GM12891 (cell line): ENCODE results near the gene GAB1.

ENCODE experiments used
- DNase-seq: peaks from one replicate; pipeline ENCODE4 v3.0.0; 2011; ENCODE audit warnings: low spot score; ENCODE audit not compliant: insufficient read length
- FAIRE-seq: peaks from 2 replicates; lab custom pipeline; 2011; peaks lifted over from hg19 to GRCh38; lab: Jason Lieb, UNC
- PAX5 ChIP-seq: IDR thresholded peaks from 2 replicates; pipeline ENCODE4 v1.6.1; 2011; ENCODE audit warnings: low read length, moderate library complexity, mild to moderate bottlenecking; ENCODE audit not compliant: insufficient read depth, severe bottlenecking
- POLR2A ChIP-seq: IDR thresholded peaks from 2 replicates; pipeline ENCODE4 v1.6.1; 2011; ENCODE audit warnings: low read depth, low read length, control low read depth
- POLR2AphosphoS5 ChIP-seq: IDR thresholded peaks from 2 replicates; pipeline ENCODE4 v1.6.1; 2011; ENCODE audit warnings: low read depth, low read length, control low read depth
- POU2F2 ChIP-seq: IDR thresholded peaks from 2 replicates; pipeline ENCODE4 v1.6.1; 2011; ENCODE audit warnings: low read depth, mild to moderate bottlenecking, control low read depth, low read length, moderate library complexity
- SPI1 ChIP-seq: IDR thresholded peaks from 2 replicates; pipeline ENCODE4 v1.6.1; 2011; ENCODE audit warnings: low read depth, low read length, control low read depth
- TAF1 ChIP-seq: IDR thresholded peaks from 2 replicates; pipeline ENCODE4 v1.6.1; 2011; ENCODE audit warnings: low read depth, low read length, control low read depth

Gene GAB1

GRCh38 chr4:143451186-143451585 is 114.5 kb downstream of the GAB1 start:
- no peak for FAIRE-seq
- no peak for DNase-seq
- TF ChIP-seq POLR2A (no peak), SPI1 (no peak), POLR2AphosphoS5 (no peak), TAF1 (no peak), POU2F2 (no peak), PAX5 (no peak)

GRCh38 chr4:143455211-143455610 is 118.5 kb downstream of the GAB1 start:
- no peak for FAIRE-seq
- no peak for DNase-seq
- TF ChIP-seq POLR2AphosphoS5 (no peak), POLR2A (no peak), PAX5 (no peak), TAF1 (no peak)

- FAIRE-seq (no peak), DNase-seq (no peak)
- TF ChIP-seq POLR2AphosphoS5 = no peak
- no peak for TF ChIP-seq SPI1
- TF ChIP-seq PAX5 = no peak
- TF ChIP-seq POU2F2 = no peak
- no peak for TF ChIP-seq TAF1
These were observed 122.3 kb downstream of the GAB1 start for GRCh38 chr4:143458966-143459365.

GRCh38 chr4:143473334-143474126 is 136.9 kb downstream of the GAB1 start:
- DNase-seq (no peak), FAIRE-seq (no peak)
- TF ChIP-seq POLR2AphosphoS5 (no peak), POLR2A (no peak), POU2F2 (no peak), SPI1 (no peak), TAF1 (no peak), PAX5 (no peak)

- FAIRE-seq (no peak), DNase-seq (no peak)
- TF ChIP-seq TAF1 (no peak), POLR2A (no peak), PAX5 (no peak), SPI1 (no peak), POU2F2 (no peak), POLR2AphosphoS5 (no peak)
These were observed 140.8 kb downstream of the GAB1 start for GRCh38 chr4:143477487-143477886.

GRCh38 chr4:143481361-143481760 is 144.7 kb downstream of the GAB1 start:
- no peak for TF ChIP-seq PAX5
- TF ChIP-seq POLR2AphosphoS5 = no peak
- TF ChIP-seq TAF1 = no peak
- TF ChIP-seq POU2F2 = no peak
- TF ChIP-seq SPI1 = no peak
- no peak for TF ChIP-seq POLR2A
- FAIRE-seq = no peak
- DNase-seq = no peak

GRCh38 chr4:143482840-143483239 is 146.2 kb downstream of the GAB1 start:
- FAIRE-seq (peak; percentile 61), DNase-seq (peak; percentile 12)
- TF ChIP-seq POLR2AphosphoS5 (no peak), PAX5 (no peak), SPI1 (no peak), POU2F2 (no peak), TAF1 (no peak)

GRCh38 chr4:143486314-143486713 is 149.6 kb downstream of the GAB1 start:
- FAIRE-seq (no peak), DNase-seq (no peak)
- no peak for TF ChIP-seq POU2F2
- TF ChIP-seq POLR2AphosphoS5 = no peak
- no peak for TF ChIP-seq TAF1
- TF ChIP-seq POLR2A = no peak
- TF ChIP-seq SPI1 = no peak
- TF ChIP-seq PAX5 = no peak

- TF ChIP-seq POU2F2 = no peak
- no peak for TF ChIP-seq PAX5
- no peak for TF ChIP-seq POLR2AphosphoS5
- no peak for TF ChIP-seq TAF1
- no peak for TF ChIP-seq POLR2A
- TF ChIP-seq SPI1 = no peak
- DNase-seq (no peak), FAIRE-seq (no peak)
These were observed 152.0 kb downstream of the GAB1 start for GRCh38 chr4:143488687-143489086.

GRCh38 chr4:143489106-143489505 is 152.4 kb downstream of the GAB1 start:
- no peak for DNase-seq
- FAIRE-seq = no peak
- TF ChIP-seq TAF1 = no peak
- TF ChIP-seq POLR2A = no peak
